GM19467 (cell line): ENCODE results near the gene CCDC82.
A peak's percentile ranks its signal among the peaks of the same experiment; 100 is the strongest.
"Not testable (repeated sequence)": the region's sequence is repeated elsewhere in the genome, so short reads cannot be mapped to it uniquely, and the experiment has no call there.

ENCODE experiments used
- ATAC-seq: cut with Tn5 transposase; IDR thresholded peaks from one replicate; pipeline ENCODE4 v1.9.1; 2021; ENCODE audit warnings: mild to moderate bottlenecking, moderate library complexity; ENCODE audit not compliant: unreplicated experiment

Gene CCDC82

DNA sequence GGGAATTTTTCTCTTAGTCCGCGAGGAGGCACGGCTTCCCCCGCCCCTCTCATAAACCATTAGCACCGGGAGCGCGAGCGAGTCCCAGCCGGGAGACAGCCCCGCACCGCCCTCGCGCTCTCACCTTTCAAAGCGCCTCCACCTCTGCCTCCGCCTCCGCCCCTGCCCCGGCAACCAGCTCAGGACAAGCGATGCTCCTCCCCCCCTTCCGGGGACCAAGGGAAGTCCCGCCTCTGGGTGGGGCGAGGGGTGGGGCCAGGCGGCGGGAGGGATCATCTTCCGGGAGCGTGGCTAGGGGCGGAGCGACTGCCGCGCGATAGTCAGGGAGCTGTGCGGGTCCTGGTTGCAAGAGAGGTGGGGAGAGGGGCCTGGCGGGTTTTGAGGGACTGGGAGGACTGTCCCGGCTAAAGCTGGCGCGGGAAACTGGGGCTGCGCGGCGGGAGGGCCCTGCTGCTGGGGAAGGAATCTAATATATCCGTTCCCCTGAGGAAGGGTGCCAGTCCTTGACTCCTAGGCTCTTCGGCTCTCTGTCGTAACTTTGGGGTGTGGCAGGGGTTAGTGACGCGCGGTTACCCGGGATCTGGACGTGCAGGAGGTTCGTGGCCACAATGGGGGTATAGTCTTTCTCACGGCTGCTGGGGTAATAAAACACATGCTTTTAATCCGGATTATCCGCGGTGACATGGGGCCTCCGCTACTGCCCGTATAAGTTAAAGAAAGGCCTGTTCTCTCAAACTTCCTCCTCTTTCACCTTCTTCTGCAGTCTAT lies at the start of gene CCDC82, which contains the start of gene JRKL:
CCDC82 (minus strand) TSS at position 193 of the 768 bp plus-strand sequence. CDS start 5,165 bp downstream, outside the sequence.
JRKL (plus strand) TSS at position 294 of the 768 bp plus-strand sequence. CDS start 637 bp downstream, outside the sequence.
- ATAC-seq, result peak; percentile 95

DNA sequence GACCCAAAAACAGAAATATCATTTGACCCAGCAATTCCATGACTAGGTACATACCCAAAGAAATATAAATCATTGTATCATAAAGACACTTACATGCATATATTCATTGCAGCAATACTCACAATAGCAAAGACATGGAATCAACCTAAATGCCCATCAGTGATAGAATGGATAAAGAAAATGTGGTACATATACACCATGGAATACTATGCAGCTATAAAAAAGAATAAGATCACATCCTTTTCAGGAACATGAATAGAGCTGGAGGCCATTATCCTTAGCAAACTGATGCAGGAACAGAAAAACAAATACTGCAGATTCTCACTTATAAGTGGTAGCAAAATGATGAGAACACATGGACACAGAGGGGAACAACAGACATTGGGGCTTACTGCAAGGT lies 42.9 kb upstream of the CCDC82 start:
- ATAC-seq, result not testable (repeated sequence)

DNA sequence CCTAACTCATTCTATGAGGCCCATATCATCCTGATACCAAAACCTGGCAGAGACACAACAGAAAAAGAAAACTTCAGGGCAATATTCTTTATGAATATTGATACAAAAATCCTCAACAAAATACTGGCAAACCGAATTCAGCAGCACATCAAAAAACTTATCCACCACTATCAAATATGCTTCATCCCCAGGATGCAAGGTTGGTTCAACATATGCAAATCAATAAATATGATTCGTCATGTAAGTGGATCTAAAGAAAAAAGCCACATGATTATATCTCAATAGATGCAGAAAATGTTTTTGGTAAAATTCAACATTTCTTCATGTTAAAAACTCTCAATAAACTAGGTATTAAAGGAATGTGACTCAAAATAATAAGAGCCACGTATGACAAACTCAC lies 41.0 kb upstream of the CCDC82 start:
- ATAC-seq, result no peak

DNA sequence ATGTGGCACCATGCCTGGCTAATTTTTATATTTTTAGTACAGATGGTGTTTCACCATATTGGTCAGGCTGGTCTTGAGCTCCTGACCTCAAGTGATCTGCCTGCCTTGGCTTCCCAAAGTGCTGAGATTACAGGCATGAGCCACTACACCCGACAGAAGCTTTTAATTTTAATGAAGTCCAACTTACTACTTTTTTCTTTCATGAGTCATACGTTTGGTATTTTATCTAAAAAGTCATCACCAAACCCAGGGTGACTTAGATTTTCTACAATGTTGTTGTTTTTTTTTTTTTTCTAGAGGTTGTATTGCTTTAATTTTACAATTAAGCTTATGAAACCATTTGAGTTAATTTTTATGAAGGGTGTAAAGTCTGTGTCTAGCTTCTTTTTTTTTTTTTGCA lies 35.0 kb upstream of the CCDC82 start:
- no peak for ATAC-seq

DNA sequence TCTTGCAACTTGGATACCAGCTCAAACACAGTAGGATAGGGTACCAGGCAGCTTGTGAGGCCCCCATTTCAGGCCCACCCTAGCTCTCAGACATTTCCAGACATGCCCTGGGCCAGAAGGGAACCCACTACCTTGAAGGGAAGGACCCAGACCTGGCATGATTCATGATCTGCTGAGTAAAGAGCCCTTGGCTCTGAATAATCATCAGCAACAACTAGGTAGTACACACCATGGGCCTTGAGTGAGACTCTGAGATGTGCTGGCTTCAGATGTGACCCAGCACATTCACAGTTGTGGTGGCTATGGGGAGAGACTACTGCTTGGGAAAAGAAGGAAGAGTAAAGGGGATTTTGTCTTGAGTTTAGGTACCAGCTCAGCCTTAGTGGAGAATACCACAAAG lies 23.7 kb upstream of the CCDC82 start:
- ATAC-seq, result no peak

DNA sequence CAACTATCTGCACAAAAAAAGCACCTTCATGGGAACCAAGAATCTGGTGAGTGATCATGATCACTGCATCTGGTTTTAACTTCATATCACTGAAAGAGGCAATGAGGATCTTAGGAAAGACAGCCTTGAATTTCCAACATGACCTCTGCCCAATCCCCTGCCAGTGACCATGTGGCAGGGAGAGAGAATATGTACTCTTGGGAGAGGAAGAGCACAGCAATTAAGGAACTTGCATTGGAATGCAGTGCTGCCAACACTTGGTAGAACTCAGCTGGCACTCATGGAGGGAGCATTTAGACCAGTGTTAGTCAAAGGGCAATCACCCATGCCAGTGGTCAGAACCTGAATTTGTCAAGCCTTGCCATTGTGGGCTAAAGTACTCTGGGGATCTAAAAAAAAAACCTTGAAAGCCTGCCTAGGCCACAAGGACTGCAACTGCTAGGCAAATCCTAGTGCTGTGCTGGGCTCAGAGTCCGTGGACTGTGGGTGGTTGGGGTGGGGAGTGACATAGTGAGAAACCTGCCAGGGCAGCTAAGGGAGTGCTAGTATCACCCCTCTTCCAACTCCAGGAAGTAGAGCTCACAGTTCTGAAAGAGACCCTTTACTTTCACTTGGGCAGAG lies 23.2 kb upstream of the CCDC82 start:
- no peak for ATAC-seq

DNA sequence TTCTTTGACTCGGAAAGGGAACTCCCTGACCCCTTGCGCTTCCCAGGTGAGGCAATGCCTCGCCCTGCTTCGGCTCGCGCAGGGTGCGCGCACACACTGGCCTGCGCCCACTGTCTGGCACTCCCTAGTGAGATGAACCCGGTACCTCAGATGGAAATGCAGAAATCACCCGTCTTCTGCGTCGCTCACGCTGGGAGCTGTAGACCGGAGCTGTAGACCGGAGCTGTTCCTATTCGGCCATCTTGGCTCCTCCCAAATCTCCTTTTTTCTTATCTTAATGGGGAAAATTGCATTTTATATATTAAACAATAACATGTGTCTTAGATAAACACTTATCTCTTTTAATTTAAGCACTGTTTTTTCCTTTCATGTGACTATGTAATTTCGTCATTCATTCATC lies 21.7 kb upstream of the CCDC82 start:
- not testable (repeated sequence) for ATAC-seq

DNA sequence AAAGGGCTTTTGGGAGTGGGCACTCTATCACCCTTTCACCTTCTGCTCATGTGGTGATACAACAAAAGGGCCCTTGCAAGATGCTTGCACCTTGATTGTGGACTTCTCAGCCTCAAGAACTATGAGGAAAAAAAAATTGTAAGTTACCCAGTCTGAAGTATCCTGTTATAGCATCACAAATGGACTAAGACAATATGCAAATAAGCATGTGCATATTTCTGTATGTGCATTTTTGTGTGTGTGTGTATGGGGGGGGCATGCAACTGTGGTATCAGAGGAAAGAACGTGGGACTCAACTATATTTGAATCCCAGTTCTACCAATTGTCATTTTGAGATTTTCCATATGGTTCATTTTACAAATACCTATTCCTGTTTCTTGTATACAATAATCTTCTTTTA lies 11.0 kb upstream of the CCDC82 start:
- ATAC-seq, result no peak

DNA sequence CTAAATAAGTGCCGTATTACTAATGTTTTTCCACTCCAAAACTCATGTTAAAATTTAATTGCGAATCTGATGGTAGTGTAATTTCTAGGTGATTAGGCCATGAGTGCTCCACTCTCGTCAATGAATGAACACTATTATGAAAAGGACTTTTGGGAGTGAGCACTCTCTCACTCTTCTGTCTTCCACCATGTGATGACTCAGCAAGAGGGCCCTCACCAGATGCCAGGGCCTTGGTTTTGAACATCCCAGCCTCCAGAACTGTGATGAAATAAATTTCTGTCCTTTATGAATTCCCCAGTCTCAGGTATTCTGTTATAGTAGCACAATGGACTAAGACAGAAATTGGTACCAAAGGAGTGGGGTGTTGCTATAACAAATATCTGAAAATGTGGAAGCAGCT lies 8.2 kb upstream of the CCDC82 start:
- no peak for ATAC-seq

DNA sequence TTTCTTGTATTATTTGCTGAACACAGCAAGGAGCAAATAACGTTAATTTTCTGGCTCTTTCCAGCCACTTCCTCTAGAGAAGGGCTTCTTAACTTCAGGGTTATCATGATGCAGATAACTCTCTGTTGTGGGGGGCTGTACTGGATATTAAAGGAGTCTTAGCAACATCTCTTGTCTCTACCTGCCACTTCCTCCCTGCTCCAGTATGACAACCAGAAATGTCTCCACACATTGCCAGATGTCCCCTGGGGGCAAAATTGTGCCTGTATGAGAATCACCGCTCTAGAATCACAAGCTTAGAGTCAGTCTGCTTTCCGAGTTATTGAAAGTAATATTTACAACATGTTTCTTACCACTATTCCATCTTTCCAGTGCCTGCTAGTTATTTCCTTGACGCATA lies 6.9 kb upstream of the CCDC82 start:
- no peak for ATAC-seq

DNA sequence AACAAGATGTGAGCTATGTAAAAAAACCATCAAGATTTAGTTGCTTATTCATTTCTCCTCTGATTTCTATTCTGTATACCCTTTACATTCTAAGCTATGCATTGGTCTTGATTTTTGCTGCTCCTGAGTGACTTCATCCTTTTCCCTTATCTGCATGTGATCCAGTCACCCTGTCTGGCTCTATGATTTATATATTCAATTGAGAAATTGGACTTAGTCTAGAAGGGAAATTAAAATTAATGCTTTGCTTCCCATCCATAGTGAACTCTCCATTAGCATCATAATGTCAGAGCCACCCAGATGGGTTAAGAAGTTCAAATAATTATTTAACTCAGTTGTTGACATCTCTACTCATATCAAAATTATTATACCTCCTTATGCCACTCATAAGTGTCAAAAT lies 5.1 kb upstream of the CCDC82 start:
- ATAC-seq, result no peak

DNA sequence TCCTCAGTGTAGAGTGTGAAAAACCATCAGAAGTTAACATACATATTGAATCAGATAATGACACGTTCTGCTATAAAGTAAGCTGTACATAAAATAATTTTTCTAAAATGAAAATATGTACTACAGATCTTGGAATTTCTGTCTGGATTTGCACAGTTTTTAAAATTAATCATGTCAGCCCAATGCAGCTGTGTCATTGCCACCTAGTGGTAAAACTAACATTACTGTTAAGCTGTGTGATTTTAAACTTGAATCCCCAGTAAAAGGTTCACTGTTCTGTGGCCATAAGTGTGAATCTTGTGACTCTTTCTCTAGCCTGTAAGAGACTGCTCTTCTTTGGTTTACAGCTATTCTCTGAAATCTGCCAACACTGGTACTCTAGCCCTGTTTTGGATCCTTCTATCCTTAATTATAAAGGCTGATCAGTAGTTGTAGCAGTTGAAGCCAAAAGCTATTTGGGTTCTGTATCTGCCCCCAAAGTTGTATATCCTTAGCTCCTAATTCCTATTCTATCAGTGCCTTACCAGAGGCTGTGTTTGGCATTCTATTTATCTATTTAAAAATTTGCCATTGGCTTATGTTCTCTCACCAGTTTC lies 4.1 kb upstream of the CCDC82 start:
- no peak for ATAC-seq

DNA sequence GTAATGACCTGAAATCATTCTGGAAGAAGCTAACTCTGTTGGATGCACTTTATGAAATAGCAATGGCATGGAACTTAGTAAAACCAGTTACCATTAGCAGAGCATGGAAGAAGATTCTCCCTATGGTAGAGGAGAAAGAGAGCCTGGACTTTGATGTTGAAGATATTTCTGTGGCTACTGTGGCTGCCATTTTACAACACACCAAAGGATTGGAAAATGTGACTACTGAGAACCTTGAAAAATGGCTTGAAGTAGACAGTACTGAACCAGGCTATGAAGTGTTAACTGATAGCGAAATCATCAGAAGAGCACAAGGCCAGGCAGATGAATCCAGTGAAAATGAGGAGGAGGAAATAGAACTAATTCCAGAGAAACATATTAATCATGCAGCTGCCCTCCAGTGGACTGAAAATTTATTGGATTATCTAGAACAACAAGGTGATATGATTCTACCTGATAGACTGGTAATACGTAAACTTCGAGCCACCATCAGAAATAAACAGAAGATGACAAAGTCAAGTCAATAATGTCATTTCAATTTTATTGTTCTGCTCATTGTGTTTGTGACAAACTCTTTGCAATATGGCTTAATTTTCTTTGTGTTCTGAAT lies 2.1 kb upstream of the CCDC82 start:
- ATAC-seq, result no peak

DNA sequence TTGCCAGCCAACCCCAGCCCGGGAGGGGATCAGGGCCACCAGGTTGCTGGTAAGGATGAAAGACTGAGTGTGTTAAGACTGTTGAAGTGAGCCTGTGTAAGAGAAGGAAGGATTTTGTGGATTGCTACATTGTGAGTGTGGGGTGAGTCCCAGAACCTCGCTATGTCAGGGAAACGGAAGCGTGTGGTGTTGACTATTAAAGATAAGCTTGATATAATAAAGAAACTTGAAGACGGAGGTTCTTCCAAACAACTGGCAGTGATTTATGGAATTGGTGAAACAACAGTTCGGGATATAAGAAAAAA lies 728 bp upstream of the CCDC82 start:
- ATAC-seq, result no peak

DNA sequence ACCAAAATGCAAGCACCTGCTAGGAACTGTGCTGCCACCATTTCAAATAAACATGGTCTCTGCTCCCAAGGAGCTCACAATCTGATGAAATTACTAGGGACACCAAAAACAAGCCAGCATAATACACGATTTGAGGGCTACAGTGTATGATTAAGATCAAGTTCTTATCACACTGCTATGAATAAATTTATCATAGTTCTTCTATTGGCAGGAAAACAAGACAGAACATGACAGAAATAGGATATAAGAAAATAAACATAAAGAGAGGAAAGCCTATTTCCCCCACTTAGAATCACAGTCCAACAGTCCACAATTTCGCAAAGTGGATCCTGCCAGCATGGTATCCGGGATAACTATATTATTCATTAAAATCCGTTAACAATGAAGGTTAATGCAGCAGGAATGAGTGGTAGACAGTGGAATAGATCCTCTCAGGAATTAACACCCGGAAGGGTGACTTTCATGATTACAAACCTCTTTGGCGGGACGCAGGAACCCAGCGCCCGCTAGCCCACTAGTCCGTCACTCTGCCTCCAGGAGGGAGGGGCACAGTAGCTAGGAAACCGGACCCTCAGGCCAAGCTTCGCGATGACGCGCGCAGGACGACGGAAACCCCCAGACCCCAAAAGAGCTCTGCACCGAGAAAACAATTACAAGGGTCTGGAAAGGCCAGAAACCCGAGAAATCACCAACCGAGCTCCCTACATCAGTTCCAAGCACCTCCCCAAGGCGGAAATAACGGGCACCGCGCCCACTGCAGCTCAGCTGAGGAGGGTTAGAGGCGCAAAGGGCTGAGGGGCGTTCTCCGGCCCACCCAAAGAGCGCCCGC lies 607 bp downstream of the CCDC82 start:
- peak; percentile 47 for ATAC-seq

DNA sequence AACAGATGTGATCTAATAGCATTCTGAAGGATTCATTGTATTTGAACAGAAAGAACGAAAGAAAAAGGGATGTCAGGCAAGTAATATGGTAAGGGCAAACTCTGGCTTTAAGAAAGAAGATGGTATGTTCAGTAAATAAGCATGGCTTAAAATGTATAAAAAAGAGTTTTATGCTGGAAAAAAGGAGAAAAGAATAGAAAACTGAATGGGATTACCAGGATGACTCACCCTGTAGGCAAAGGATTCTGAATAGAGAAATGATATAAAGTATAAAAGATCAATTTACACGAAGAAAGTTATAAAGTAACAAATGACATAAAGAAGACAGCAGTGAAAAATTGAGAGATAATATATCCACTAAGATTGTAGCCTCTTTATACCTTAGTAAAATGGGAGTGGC lies 4.5 kb downstream of the CCDC82 start:
- ATAC-seq, result no peak

DNA sequence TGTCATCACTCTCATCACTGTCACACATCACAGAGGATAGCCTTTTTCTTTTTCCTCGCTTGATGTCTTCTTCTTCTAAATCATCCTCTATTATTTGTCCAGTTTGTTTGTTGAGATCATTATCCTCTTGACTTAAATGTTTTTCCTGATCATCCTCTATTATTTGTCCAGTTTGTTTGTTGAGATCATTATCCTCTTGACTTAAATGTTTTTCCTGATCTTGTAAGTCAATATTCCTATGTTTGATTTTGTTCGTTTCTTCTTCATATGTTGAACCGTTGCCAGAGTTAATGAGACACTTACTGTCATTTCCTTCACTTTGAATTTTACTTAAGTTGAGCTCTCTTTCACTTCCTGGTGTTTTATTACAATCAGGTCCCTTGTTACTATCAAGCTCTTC lies 5.6 kb downstream of the CCDC82 start:
- no peak for ATAC-seq

DNA sequence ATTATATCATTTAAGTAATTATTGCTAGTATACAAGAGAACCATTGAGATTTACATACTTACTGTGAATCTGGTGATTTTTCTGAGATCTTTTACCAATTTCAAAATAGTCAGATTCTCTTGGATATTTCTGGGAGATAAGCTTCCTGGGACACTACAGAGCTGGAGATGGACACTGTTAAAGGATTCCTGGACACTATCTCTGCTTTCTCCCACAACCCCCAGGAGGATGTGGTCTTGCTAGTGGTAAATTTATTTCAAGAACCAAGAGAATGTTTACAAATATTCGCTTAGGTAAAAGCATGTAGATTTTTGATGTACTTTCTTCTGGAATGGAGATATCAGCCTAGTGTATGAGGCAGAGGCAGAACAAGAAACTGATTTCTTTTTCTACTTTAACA lies 12.9 kb downstream of the CCDC82 start:
- no peak for ATAC-seq

DNA sequence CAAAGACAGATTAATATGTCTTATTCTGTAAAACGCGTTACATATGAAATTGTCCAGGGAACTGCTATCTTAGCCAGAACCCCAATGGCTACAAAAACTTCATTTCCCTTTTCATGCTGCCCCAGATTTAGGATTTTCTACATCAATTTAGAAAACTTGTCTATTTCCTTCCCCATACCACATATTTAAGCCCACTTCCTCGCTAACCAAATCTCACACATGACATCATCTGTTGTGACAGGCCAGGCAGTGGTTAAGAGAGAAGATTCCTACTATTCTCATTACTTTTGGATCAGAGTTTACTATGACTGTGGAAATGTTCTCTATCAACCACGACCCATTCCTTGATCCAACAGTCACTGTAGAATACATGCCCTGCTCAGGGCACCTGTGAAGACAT lies 15.9 kb downstream of the CCDC82 start:
- no peak for ATAC-seq

DNA sequence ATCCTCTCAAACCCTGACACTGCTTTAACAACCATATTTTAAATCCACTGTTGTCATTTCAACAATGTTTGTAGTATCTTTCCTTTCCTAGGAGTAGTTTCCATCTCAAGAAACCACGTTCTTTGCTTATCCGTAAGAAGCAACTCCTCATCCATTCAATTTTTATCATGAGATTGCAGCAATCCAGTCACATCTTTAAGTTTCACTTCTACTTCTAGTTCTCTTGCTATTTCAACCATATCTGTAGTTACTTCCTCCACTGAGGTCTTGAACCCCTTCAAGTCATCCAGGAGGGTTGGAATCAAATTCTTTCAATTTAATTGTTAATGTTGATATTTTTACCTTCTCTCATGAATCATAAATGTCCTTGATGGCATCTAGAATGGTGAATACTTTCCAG lies 22.4 kb downstream of the CCDC82 start:
- ATAC-seq, result no peak

DNA sequence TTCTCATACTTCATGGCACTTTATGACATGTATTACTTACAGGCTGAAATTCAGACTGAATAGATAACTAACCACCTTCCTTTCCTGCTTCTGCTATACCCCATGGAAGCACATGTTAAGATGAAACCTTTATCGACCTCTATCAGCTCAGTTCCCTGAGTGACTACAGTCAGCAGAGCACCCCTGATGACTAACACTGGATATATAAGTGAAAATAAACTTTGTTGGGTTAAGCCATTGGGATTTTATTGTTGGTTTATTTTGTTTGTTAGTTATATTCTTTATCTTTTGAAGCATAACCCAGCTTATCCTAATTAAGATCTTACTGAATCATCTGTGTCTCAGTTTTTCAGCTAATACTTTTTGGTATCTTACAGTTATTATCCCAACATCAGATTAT lies 23.7 kb downstream of the CCDC82 start:
- no peak for ATAC-seq
